WERI-Rb-1 (cell line): ENCODE measurements around the gene EFHD2.
"Not testable (repeated sequence)": the region's sequence is repeated elsewhere in the genome, so short reads cannot be mapped to it uniquely, and the experiment has no call there.

Experiments
- DNase-seq: peaks from one replicate; pipeline ENCODE4 v3.0.0-alpha.2; 2020
- H3K27ac ChIP-seq: fragments of 250-450 bp; sonication (Bioruptor Pico); 2 replicates; pipeline ENCODE4 v1.5.1; 2020; ENCODE audit warnings: mild to moderate bottlenecking, moderate library complexity
- H3K27me3 ChIP-seq: fragments of 250-450 bp; sonication (Bioruptor Pico); 2 replicates; pipeline ENCODE4 v1.5.1; 2021; ENCODE audit warnings: mild to moderate bottlenecking, low read depth, moderate library complexity; ENCODE audit not compliant: insufficient read depth, severe bottlenecking
- H3K36me3 ChIP-seq: fragments of 250-450 bp; sonication (Bioruptor Pico); 2 replicates; pipeline ENCODE4 v1.5.1; 2020; ENCODE audit warnings: mild to moderate bottlenecking, moderate library complexity
- H3K4me3 ChIP-seq: 2 replicates; pipeline ENCODE4 v1.5.1; 2011; ENCODE audit warnings: low read depth, mild to moderate bottlenecking, control low read depth, low read length
- H3K9me3 ChIP-seq: fragments of 250-450 bp; sonication (Bioruptor Pico); 2 replicates; pipeline ENCODE4 v1.5.1; 2021; ENCODE audit warnings: mild to moderate bottlenecking, moderate library complexity; ENCODE audit not compliant: severe bottlenecking
- TF ChIP-seq, protein P1 (sequence below): IDR thresholded peaks from 2 replicates; pipeline ENCODE4 v1.5.1; 2011; ENCODE audit warnings: low read depth, mild to moderate bottlenecking, control low read depth, inconsistent platforms, low read length

Gene EFHD2

GRCh38 chr1:15385420-15385819 lies 24.3 kb upstream of the EFHD2 start:
- TF ChIP-seq, protein P1, sequence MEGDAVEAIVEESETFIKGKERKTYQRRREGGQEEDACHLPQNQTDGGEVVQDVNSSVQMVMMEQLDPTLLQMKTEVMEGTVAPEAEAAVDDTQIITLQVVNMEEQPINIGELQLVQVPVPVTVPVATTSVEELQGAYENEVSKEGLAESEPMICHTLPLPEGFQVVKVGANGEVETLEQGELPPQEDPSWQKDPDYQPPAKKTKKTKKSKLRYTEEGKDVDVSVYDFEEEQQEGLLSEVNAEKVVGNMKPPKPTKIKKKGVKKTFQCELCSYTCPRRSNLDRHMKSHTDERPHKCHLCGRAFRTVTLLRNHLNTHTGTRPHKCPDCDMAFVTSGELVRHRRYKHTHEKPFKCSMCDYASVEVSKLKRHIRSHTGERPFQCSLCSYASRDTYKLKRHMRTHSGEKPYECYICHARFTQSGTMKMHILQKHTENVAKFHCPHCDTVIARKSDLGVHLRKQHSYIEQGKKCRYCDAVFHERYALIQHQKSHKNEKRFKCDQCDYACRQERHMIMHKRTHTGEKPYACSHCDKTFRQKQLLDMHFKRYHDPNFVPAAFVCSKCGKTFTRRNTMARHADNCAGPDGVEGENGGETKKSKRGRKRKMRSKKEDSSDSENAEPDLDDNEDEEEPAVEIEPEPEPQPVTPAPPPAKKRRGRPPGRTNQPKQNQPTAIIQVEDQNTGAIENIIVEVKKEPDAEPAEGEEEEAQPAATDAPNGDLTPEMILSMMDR: no peak
- no peak overlapping the region for H3K27ac ChIP-seq
- H3K36me3 ChIP-seq: no peaks in the 10 kb centered on the region
- no peaks in the 10 kb centered on the region for H3K27me3 ChIP-seq
- no peaks in the 10 kb centered on the region for H3K9me3 ChIP-seq
- H3K4me3 ChIP-seq: no peak overlapping the region
- DNase-seq: no peak

DNA sequence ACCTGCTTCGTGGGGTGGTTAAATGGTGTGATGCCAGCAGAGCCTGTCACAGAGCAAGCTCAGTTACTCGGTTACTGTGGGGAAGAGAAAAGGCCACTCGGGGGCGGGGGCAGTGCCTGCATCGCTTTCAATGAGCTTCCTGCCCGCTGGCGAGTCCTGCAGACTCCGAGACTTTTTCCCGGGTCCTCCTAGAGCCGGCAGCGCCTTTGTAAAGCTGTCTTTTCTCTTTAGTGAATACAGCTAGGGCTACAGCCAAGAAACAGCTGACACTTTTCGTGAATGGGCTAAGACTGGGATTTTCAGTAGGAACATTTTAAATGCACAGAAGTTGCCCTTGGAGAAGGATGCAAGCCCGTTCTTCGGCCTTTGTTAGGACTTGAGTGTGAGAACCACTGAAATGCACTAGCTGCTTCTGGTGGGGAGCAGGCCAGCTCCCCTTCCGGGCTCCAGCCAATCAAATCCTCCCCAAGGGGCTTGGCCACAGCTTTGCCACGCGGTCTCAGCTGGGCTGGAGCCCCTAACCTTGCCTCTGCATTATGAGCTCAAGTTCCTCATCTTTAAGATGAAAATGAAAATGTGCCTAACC lies 23.4 kb upstream of the EFHD2 start:
- Histone ChIP-seq H3K9me3 (no peaks in the 10 kb centered on the region), H3K27ac (no peak overlapping the region), H3K36me3 (no peaks in the 10 kb centered on the region), H3K27me3 (no peaks in the 10 kb centered on the region), H3K4me3 (no peak overlapping the region)
- no peak for DNase-seq
- TF ChIP-seq, protein P1: no peak

GRCh38 chr1:15388201-15388880 lies 21.3 kb upstream of the EFHD2 start:
- TF ChIP-seq, protein P1: no peak

DNA sequence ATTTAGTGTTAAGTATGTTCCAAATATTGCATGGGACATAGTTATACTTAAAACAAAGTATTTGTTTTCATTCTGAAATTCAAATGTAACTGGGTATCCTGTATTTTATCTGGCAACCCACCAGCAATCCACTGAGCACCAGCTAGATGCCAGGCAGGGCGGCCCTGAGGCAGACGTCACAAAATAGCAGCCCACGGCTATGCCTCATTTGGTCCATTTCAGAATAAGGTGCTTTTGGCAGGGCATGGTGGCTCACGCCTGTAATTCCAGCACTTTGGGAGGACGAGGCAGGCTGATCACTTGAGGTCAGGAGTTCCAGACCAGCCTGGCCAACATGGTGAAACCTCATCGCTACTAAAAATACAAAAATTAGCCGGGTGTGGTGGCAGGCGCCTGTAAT lies 19.9 kb upstream of the EFHD2 start:
- H3K36me3 ChIP-seq, DNase-seq, H3K27me3 ChIP-seq, H3K4me3 ChIP-seq, H3K27ac ChIP-seq, H3K9me3 ChIP-seq: not testable (repeated sequence)

More at GRCh38 chr1:15388201-15388880, 21.3 kb upstream of the EFHD2 start:
- Histone ChIP-seq H3K9me3 (no peaks in the 10 kb centered on the region), H3K27me3 (no peaks in the 10 kb centered on the region), H3K36me3 (no peaks in the 10 kb centered on the region), H3K4me3 (no peak overlapping the region), H3K27ac (no peak overlapping the region)
- DNase-seq: no peak

- H3K27ac ChIP-seq: no peak overlapping the region; the same call in 1 of the 2 replicates
- TF ChIP-seq, protein P1: peak; percentile 34
- no peaks in the 10 kb centered on the region for H3K36me3 ChIP-seq
- DNase-seq: no peak
- no peaks in the 10 kb centered on the region for H3K27me3 ChIP-seq
- H3K9me3 ChIP-seq: no peaks in the 10 kb centered on the region
- no peak overlapping the region for H3K4me3 ChIP-seq
These were observed 19.0 kb upstream of the EFHD2 start for GRCh38 chr1:15390667-15391066.

GRCh38 chr1:15391366-15391765 lies 18.3 kb upstream of the EFHD2 start:
- Histone ChIP-seq H3K27me3 (no peaks in the 10 kb centered on the region), H3K36me3 (no peaks in the 10 kb centered on the region), H3K27ac (no peak overlapping the region; the same call in 1 of the 2 replicates), H3K9me3 (no peaks in the 10 kb centered on the region), H3K4me3 (no peak overlapping the region)
- DNase-seq: no peak
- TF ChIP-seq, protein P1: no peak
